ENCODE measurements around the gene MRPL51. TPM values are rescaled to one million over a fixed set of nuclear protein-coding genes. Genes with fewer than 3 reads are reported as not detected.
A peak's percentile ranks its signal among the peaks of the same experiment; 100 is the strongest.

MRPL51 gene
- total and polyA plus RNA-seq, 2 of the 8 experiments (the other 6 are each of a cell fraction or from before 2014, with no cell fraction given) = 119 to 331 TPM

- H3K79me2 ChIP-seq (ENCODE audit: control insufficient read depth in 1 of 2, insufficient read depth in 2 of 2, low read length in 2 of 2) = no peaks in the 10 kb centered on the region
- H3K4me2 ChIP-seq (ENCODE audit: insufficient read depth in 1 of 2, low read depth in 2 of 2, low read length in 2 of 2) = no peak overlapping the region
- H3K56ac ChIP-seq (replicated peaks; ENCODE audit: insufficient read length, low read depth, low read length) = no peak overlapping the region
- no peak overlapping the region for H3K4ac ChIP-seq (replicated peaks; ENCODE audit: insufficient read length, low read depth, low read length)
- no peak overlapping the region for H2BK20ac ChIP-seq (ENCODE audit: low read length)
- POLR2A ChIA-PET (ENCODE audit: partially characterized antibody) = interaction anchor here (0.6 to 10.4 kb wide), 5 partner anchors 7 to 140 kb away, joined by 3 to 665 read pairs (median 23); partner anchors contain the start of genes GAPDH, IFFO1 and NOP2
- H2AK5ac ChIP-seq (ENCODE audit: low read depth, low read length) = no peak overlapping the region
- H3K23ac ChIP-seq (ENCODE audit: insufficient read length) = no peak overlapping the region
- no peak overlapping the region for H3K9ac ChIP-seq (replicated peaks in 1 of 4; ENCODE audit: extremely low read depth in 1 of 4, low read depth in 3 of 4, low read length in 3 of 4)
- no peak overlapping the region for H3K14ac ChIP-seq (ENCODE audit: insufficient read length)
- H4K91ac ChIP-seq (replicated peaks; ENCODE audit: insufficient read length, low read length) = no peak overlapping the region
- H3K4me3 ChIP-seq (ENCODE audit: extremely low read depth in 1 of 4, insufficient read depth in 2 of 4, low read depth in 3 of 4, low read length in 4 of 4) = no peak overlapping the region
- H3K4me1 ChIP-seq (replicated peaks in 1 of 4; ENCODE audit: control insufficient read depth in 3 of 4, insufficient read depth in 4 of 4, low read length in 3 of 4) = peaks cover 0 to 7% (median 5%) of the 10 kb centered on the region in 4 experiments; a peak in 4 of 7 replicates
- no peak overlapping the region for H2BK12ac ChIP-seq (ENCODE audit: low read depth, low read length)
- no peaks in the 10 kb centered on the region for H3K27me3 ChIP-seq (replicated peaks in 1 of 4; ENCODE audit: control insufficient read depth in 3 of 4, extremely low read depth in 1 of 4, insufficient read depth in 3 of 4, low read length in 3 of 4)
- H4K5ac ChIP-seq (ENCODE audit: insufficient read length, low read depth, low read length) = no peak overlapping the region
- DNase-seq (ENCODE audit: low read depth in 1 of 2, low spot score in 2 of 2) (no peak), FAIRE-seq (no peak)
- no peaks in the 10 kb centered on the region; the same call in 1 of the 2 replicates for H3K23me2 ChIP-seq (ENCODE audit: low read depth, low read length)
- no peaks in the 10 kb centered on the region for H3K9me3 ChIP-seq (ENCODE audit: insufficient read depth in 2 of 2, low read depth in 1 of 2, low read length in 1 of 2)
- no peak overlapping the region for H2BK5ac ChIP-seq (ENCODE audit: low read depth, low read length)
- H4K20me1 ChIP-seq (replicated peaks in 1 of 2; ENCODE audit: control insufficient read depth in 1 of 2, insufficient read depth in 2 of 2, low read length in 2 of 2) = peaks cover 6 to 11% of the 10 kb centered on the region in 2 experiments
- CTCF ChIA-PET (ENCODE audit: partially characterized antibody) = interaction anchor here (0.6 to 24.9 kb wide), 4 partner anchors 14 to 174 kb away, joined by 3 to 462 read pairs (median 20); partner anchors contain the start of genes IFFO1 and NOP2
- peaks cover 6 to 23% (median 18%) of the 10 kb centered on the region in 4 experiments for H3K36me3 ChIP-seq (ENCODE audit: control insufficient read depth in 2 of 4, insufficient read depth in 4 of 4, low read length in 3 of 4)
- no peak overlapping the region for H3K27ac ChIP-seq (ENCODE audit: low read depth, low read length)
- no peak overlapping the region; the same call in 1 of the 2 replicates for H3K18ac ChIP-seq (ENCODE audit: extremely low read depth, low read length)
- no peak overlapping the region for H4K8ac ChIP-seq (ENCODE audit: extremely low read depth, insufficient read depth, low read length)
- no peaks in the 10 kb centered on the region for H3K79me1 ChIP-seq (ENCODE audit: low read depth, low read length)
- peak overlapping the region; percentile 46; the same call in 1 of the 2 replicates for H2BK15ac ChIP-seq (ENCODE audit: low read length)
- 88% methylated on average over 13 of the region's 13 CpGs; no CpG with 5 or more reads in 1 of the 2 experiments for WGBS, 2 experiments (ENCODE audit: extremely low coverage in 1 of 2, insufficient coverage in 1 of 2, insufficient read length in 1 of 2, insufficient replicate concordance in 2 of 2, low coverage in 1 of 2, low lambda C conversion rate in 2 of 2, missing lambda C conversion rate in 1 of 2)
- no peak overlapping the region for H2AFZ ChIP-seq (ENCODE audit: low read length)
- H2BK120ac ChIP-seq (replicated peaks; ENCODE audit: low read depth, low read length) = no peak overlapping the region
- TF ChIP-seq CREB1 (IDR thresholded peaks at IDR 0.05) = no peak
- TF ChIP-seq SP4 (IDR thresholded peaks at IDR 0.05; ENCODE audit: low read length) = no peak
- TF ChIP-seq KDM5A (IDR thresholded peaks at IDR 0.05; ENCODE audit: low read length) = no peak
- TF ChIP-seq KDM4A (IDR thresholded peaks at IDR 0.05; ENCODE audit: low read depth, low read length, severe bottlenecking) = no peak
- TF ChIP-seq BACH1 (IDR thresholded peaks at IDR 0.05; ENCODE audit: low read length) = no peak
- TF ChIP-seq SP1 (IDR thresholded peaks at IDR 0.05; ENCODE audit: low read depth, low read length) = no peak
- no peak for TF ChIP-seq CHD2 (IDR thresholded peaks at IDR 0.05; ENCODE audit: low read length)
- TF ChIP-seq SUZ12 (IDR thresholded peaks at IDR 0.05; ENCODE audit: low read length) = no peak
- TF ChIP-seq NANOG (IDR thresholded peaks at IDR 0.05; ENCODE audit: insufficient read depth, low read depth, low read length, poor library complexity, severe bottlenecking) = no peak
- no peak for TF ChIP-seq CEBPB (IDR thresholded peaks at IDR 0.05; ENCODE audit: low read depth, low read length)
- no peak for TF ChIP-seq MAFK (IDR thresholded peaks at IDR 0.05; ENCODE audit: low read depth, low read length)
- TF ChIP-seq CHD1 (IDR thresholded peaks at IDR 0.05; ENCODE audit: low read depth, low read length) = no peak
- no peak for TF ChIP-seq YY1 (IDR thresholded peaks at IDR 0.05; ENCODE audit: low read depth, low read length)
- TF ChIP-seq CBX5 (IDR thresholded peaks at IDR 0.05; ENCODE audit: low read depth, low read length) = no peak
These were observed 49.3 kb upstream of the MRPL51 start for GRCh38 chr12:6542209-6543009.

Data from H1 (cell line).